H1 (cell line): Measurements from ENCODE around the gene FAM83G.

Experiments used
- POLR2A ChIP-seq, 2 experiments: IDR thresholded peaks; 1 replicate in 1 of 2; 2 replicates in 1 of 2; pipeline ENCODE4 v1.6.1; 2011; ENCODE audit warnings: low read depth in 2 of 2, low read length in 2 of 2, mild to moderate bottlenecking in 2 of 2; ENCODE audit errors: control extremely low read depth in 1 of 2
- POLR2AphosphoS5 ChIP-seq: IDR thresholded peaks from 2 replicates; pipeline ENCODE4 v1.6.1; 2011; ENCODE audit warnings: low read depth, low read length
- RAD21 ChIP-seq, 2 experiments: IDR thresholded peaks in 1 of 2; conservative IDR thresholded peaks in 1 of 2; 2 replicates each; pipeline ENCODE4 v1.6.1; 2011; ENCODE audit warnings: low read depth in 2 of 2, low read length in 2 of 2, improper control_type of control experiment in 1 of 2, inconsistent platforms in 1 of 2, mild to moderate bottlenecking in 1 of 2, moderate library complexity in 1 of 2
- TF ChIP-seq, protein P1 (sequence below): IDR thresholded peaks from 2 replicates; pipeline ENCODE4 v1.6.1; 2011; ENCODE audit warnings: low read length, improper control_type of control experiment
- TF ChIP-seq, protein P2 (sequence below), 3 experiments: IDR thresholded peaks; 1 replicate in 2 of 3; 2 replicates in 1 of 3; pipeline versions ENCODE4 v1.5.1 to v1.6.1; 2011; ENCODE audit warnings: low read length in 3 of 3, mild to moderate bottlenecking in 3 of 3, inconsistent platforms in 2 of 3, low read depth in 1 of 3, moderate library complexity in 1 of 3; ENCODE audit not compliant: insufficient read depth in 1 of 3; ENCODE audit errors: control extremely low read depth in 1 of 3

DNA sequence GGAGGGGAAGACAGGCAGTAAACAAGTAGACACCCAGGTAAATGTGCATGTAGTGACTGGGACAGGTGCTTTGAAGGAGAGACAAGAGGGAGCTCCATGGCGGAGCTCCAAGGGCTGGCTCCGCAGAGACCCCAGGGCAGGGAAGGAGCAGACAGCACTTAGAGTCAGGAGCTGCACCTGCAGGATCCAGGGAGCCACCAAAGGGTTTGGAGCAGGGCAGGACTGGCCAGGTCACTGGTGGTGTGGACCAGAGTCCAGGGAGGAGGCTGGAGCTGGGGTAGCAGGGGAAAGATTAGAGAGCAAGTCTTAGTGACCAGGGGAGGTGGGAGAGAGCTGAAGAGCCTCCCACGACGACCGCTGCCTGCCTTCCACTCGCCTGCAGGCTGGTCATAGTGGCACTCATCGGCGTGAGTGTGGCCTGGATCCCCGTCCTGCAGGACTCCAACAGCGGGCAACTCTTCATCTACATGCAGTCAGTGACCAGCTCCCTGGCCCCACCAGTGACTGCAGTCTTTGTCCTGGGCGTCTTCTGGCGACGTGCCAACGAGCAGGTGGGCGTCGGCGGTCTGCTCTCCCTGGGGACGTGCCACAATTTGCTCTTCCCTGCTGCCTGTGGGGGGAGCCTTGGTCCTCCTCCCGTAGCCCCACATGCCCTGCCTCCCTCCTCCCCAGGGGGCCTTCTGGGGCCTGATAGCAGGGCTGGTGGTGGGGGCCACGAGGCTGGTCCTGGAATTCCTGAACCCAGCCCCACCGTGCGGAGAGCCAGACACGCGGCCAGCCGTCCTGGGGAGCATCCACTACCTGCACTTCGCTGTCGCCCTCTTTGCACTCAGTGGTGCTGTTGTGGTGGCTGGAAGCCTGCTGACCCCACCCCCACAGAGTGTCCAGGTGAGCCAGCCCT lies 14.7 kb upstream of the FAM83G start:
- TF ChIP-seq POLR2AphosphoS5 (no peak), POLR2A (IDR thresholded peaks at IDR 0.05; ENCODE audit: control extremely low read depth in 1 of 2, low read depth in 2 of 2, low read length in 2 of 2) (no peak), RAD21 (IDR thresholded peaks at IDR 0.05 in 1 of 2, conservative IDR thresholded peaks at IDR 0.05 in 1 of 2; ENCODE audit: low read depth in 2 of 2, low read length in 2 of 2) (no peak)
- TF ChIP-seq, protein P1, sequence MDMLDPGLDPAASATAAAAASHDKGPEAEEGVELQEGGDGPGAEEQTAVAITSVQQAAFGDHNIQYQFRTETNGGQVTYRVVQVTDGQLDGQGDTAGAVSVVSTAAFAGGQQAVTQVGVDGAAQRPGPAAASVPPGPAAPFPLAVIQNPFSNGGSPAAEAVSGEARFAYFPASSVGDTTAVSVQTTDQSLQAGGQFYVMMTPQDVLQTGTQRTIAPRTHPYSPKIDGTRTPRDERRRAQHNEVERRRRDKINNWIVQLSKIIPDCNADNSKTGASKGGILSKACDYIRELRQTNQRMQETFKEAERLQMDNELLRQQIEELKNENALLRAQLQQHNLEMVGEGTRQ, result no peak
- TF ChIP-seq, protein P2, sequence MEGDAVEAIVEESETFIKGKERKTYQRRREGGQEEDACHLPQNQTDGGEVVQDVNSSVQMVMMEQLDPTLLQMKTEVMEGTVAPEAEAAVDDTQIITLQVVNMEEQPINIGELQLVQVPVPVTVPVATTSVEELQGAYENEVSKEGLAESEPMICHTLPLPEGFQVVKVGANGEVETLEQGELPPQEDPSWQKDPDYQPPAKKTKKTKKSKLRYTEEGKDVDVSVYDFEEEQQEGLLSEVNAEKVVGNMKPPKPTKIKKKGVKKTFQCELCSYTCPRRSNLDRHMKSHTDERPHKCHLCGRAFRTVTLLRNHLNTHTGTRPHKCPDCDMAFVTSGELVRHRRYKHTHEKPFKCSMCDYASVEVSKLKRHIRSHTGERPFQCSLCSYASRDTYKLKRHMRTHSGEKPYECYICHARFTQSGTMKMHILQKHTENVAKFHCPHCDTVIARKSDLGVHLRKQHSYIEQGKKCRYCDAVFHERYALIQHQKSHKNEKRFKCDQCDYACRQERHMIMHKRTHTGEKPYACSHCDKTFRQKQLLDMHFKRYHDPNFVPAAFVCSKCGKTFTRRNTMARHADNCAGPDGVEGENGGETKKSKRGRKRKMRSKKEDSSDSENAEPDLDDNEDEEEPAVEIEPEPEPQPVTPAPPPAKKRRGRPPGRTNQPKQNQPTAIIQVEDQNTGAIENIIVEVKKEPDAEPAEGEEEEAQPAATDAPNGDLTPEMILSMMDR (IDR thresholded peaks at IDR 0.05; ENCODE audit: control extremely low read depth in 1 of 3, insufficient read depth in 1 of 3, low read depth in 1 of 3, low read length in 3 of 3), result no peak
